ENCODE measurements around the gene MAFG. TPM values are rescaled to one million over a fixed set of nuclear protein-coding genes. Genes with fewer than 3 reads are reported as not detected.

Gene MAFG
- total and polyA plus RNA-seq, 2 experiments from 2014 or later, result 17.2 to 33.4 TPM

GRCh38 chr17:81888105-81888987, 39.2 kb downstream of the MAFG start:
- Histone ChIP-seq H3K36me3 (ENCODE audit: insufficient read depth) (peaks cover 29% of the 10 kb centered on the region), H3K9me2 (ENCODE audit: insufficient read depth) (no peaks in the 10 kb centered on the region), H3K27me3 (ENCODE audit: insufficient read depth) (no peaks in the 10 kb centered on the region), H3K79me2 (replicated peaks; ENCODE audit: insufficient read depth) (peaks cover 54% of the 10 kb centered on the region), H3K4me1 (ENCODE audit: insufficient read depth) (peaks cover 8% of the 10 kb centered on the region; the same call in 1 of the 2 replicates), H3K4me2 (no peak overlapping the region), H3F3A (replicated peaks; ENCODE audit: low read depth) (peaks cover 24% of the 10 kb centered on the region), H3K27ac (ENCODE audit: low read depth) (no peak overlapping the region), H2AFZ (no peak overlapping the region), H3K4me3 (no peak overlapping the region), H4K20me1 (replicated peaks; ENCODE audit: insufficient read depth) (peaks cover 14% of the 10 kb centered on the region; the same call in 1 of the 2 replicates)
- no peak for ATAC-seq
- Mint-ChIP-seq H3K9me3 (no peaks in the 10 kb centered on the region), H3K36me3 (ENCODE audit: low read depth) (peaks cover 73% of the 10 kb centered on the region), H3K4me3 (peak overlapping the region; percentile 91), H3K4me1 (peaks cover 4% of the 10 kb centered on the region; the same call in 1 of the 3 replicates), H3K27me3 (ENCODE audit: insufficient read depth, low read depth, poor library complexity) (peaks cover 31% of the 10 kb centered on the region), H3K27ac (no peak overlapping the region; the same call in 1 of the 2 replicates)
- no peak for DNase-seq (ENCODE audit: low spot score)
- TF ChIP-seq CREB1 (CRISPR knock-in tag; IDR thresholded peaks at IDR 0.05; ENCODE audit: low read depth) (no peak), STAT1 (IDR thresholded peaks at IDR 0.05; ENCODE audit: unreplicated experiment) (no peak), EZH2 (IDR thresholded peaks at IDR 0.05; ENCODE audit: low read depth, unreplicated experiment) (no peak), REST (IDR thresholded peaks at IDR 0.05; ENCODE audit: unreplicated experiment) (no peak)
- TF ChIP-seq, protein P1, sequence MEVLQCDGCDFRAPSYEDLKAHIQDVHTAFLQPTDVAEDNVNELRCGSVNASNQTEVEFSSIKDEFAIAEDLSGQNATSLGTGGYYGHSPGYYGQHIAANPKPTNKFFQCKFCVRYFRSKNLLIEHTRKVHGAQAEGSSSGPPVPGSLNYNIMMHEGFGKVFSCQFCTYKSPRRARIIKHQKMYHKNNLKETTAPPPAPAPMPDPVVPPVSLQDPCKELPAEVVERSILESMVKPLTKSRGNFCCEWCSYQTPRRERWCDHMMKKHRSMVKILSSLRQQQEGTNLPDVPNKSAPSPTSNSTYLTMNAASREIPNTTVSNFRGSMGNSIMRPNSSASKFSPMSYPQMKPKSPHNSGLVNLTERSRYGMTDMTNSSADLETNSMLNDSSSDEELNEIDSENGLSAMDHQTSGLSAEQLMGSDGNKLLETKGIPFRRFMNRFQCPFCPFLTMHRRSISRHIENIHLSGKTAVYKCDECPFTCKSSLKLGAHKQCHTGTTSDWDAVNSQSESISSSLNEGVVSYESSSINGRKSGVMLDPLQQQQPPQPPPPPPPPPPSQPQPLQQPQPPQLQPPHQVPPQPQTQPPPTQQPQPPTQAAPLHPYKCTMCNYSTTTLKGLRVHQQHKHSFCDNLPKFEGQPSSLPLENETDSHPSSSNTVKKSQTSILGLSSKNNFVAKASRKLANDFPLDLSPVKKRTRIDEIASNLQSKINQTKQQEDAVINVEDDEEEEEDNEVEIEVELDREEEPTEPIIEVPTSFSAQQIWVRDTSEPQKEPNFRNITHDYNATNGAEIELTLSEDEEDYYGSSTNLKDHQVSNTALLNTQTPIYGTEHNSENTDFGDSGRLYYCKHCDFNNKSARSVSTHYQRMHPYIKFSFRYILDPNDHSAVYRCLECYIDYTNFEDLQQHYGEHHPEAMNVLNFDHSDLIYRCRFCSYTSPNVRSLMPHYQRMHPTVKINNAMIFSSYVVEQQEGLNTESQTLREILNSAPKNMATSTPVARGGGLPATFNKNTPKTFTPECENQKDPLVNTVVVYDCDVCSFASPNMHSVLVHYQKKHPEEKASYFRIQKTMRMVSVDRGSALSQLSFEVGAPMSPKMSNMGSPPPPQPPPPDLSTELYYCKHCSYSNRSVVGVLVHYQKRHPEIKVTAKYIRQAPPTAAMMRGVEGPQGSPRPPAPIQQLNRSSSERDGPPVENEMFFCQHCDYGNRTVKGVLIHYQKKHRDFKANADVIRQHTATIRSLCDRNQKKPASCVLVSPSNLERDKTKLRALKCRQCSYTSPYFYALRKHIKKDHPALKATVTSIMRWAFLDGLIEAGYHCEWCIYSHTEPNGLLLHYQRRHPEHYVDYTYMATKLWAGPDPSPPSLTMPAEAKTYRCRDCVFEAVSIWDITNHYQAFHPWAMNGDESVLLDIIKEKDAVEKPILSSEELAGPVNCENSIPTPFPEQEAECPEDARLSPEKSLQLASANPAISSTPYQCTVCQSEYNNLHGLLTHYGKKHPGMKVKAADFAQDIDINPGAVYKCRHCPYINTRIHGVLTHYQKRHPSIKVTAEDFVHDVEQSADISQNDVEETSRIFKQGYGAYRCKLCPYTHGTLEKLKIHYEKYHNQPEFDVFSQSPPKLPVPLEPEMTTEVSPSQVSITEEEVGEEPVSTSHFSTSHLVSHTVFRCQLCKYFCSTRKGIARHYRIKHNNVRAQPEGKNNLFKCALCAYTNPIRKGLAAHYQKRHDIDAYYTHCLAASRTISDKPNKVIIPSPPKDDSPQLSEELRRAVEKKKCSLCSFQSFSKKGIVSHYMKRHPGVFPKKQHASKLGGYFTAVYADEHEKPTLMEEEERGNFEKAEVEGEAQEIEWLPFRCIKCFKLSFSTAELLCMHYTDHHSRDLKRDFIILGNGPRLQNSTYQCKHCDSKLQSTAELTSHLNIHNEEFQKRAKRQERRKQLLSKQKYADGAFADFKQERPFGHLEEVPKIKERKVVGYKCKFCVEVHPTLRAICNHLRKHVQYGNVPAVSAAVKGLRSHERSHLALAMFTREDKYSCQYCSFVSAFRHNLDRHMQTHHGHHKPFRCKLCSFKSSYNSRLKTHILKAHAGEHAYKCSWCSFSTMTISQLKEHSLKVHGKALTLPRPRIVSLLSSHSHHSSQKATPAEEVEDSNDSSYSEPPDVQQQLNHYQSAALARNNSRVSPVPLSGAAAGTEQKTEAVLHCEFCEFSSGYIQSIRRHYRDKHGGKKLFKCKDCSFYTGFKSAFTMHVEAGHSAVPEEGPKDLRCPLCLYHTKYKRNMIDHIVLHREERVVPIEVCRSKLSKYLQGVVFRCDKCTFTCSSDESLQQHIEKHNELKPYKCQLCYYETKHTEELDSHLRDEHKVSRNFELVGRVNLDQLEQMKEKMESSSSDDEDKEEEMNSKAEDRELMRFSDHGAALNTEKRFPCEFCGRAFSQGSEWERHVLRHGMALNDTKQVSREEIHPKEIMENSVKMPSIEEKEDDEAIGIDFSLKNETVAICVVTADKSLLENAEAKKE (CRISPR knock-in tag; IDR thresholded peaks at IDR 0.05), result no peak
